HG02588 (cell line): ENCODE data around the gene PRDM12.

ENCODE experiments used
- ATAC-seq: cut with Tn5 transposase; IDR thresholded peaks from one replicate; pipeline ENCODE4 v1.9.1; 2021; ENCODE audit warnings: mild to moderate bottlenecking, moderate library complexity; ENCODE audit not compliant: unreplicated experiment

The PRDM12 gene

DNA sequence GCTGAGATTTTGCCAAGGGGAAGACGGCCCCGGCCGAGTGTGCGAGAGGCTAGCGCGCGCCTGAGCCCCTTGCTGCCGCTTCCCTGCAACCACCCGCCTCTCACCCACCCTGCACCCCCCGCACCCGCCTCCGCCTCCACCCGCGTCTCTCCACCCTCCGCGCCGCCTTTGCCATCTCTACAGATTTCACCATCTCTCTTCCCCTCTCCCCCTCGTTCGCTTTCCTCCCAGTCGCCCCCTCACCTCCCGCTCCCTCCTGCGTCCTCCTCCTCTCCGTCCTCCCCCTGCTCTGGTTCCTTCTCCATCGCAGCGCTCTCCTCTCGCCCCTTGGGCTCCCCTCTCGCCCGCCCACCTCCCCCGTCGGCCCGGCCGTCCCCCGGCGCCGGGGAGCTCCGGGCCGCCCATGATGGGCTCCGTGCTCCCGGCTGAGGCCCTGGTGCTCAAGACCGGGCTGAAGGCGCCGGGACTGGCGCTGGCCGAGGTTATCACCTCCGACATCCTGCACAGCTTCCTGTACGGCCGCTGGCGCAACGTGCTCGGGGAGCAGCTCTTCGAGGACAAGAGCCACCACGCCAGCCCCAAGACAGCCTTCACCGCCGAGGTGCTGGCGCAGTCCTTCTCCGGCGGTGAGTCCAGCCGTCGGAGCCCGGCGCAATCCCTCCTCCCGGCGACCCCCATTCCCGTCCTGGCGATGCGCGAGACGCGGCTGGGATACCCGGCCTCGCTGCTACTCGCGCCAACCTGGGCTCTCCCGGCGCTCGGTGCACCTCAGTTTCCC, at the start of gene PRDM12:
TSS of gene PRDM12 (plus strand) at position 344 of the 778 bp plus-strand sequence. CDS start at position 404, 60 bp downstream.
- no peak for ATAC-seq

- ATAC-seq = no peak
Measured at GRCh38 chr9:130616451-130616850, 47.9 kb upstream of the PRDM12 start.

- no peak for ATAC-seq
Measured at GRCh38 chr9:130623466-130623865, 40.9 kb upstream of the PRDM12 start.

DNA sequence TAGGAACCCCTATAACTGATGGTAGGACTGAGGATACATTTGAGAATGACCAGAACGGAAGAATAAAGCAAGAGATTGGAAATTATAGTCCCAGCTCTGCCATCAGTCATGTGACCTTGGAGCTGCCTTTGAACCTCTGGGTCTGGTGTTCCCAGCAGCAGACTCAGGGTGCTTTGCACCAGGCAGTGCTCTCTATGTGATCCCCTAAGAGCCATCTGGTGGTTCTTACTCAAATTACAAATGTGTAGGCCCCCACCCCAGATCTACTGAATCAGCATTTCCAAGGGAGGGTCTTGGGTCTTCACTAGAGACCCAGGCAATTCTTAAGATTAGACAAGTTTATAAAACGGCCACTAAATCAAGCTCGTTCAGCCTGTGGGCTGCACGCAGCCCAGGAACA, 40.2 kb upstream of the PRDM12 start:
- ATAC-seq = no peak

- no peak for ATAC-seq
Measured at GRCh38 chr9:130626249-130626996, 38.0 kb upstream of the PRDM12 start.

- no peak for ATAC-seq
Measured at GRCh38 chr9:130627051-130627450, 37.3 kb upstream of the PRDM12 start.

GRCh38 chr9:130627896-130628792, 36.2 kb upstream of the PRDM12 start:
- ATAC-seq = no peak

GRCh38 chr9:130629443-130630070, 34.8 kb upstream of the PRDM12 start:
- ATAC-seq = no peak

DNA sequence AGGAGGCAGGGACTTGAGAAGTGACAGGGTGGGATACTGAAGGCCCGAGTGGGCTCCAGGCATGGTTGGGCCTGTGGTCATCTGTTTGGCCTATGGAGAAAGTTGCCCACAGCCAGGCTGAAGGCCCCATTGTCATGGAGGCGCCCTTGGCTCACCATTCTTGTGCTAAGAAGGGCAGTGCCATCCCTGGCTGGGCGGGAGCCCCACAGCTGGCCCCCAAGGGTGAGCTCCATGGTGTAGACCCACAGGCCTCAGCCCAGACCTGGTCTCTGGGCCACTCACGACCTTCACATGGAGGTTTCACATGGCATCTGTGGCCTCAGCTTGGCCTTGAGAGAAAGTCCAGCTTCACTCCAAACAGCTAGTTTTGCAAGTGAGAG, 34.3 kb upstream of the PRDM12 start:
- ATAC-seq = no peak

DNA sequence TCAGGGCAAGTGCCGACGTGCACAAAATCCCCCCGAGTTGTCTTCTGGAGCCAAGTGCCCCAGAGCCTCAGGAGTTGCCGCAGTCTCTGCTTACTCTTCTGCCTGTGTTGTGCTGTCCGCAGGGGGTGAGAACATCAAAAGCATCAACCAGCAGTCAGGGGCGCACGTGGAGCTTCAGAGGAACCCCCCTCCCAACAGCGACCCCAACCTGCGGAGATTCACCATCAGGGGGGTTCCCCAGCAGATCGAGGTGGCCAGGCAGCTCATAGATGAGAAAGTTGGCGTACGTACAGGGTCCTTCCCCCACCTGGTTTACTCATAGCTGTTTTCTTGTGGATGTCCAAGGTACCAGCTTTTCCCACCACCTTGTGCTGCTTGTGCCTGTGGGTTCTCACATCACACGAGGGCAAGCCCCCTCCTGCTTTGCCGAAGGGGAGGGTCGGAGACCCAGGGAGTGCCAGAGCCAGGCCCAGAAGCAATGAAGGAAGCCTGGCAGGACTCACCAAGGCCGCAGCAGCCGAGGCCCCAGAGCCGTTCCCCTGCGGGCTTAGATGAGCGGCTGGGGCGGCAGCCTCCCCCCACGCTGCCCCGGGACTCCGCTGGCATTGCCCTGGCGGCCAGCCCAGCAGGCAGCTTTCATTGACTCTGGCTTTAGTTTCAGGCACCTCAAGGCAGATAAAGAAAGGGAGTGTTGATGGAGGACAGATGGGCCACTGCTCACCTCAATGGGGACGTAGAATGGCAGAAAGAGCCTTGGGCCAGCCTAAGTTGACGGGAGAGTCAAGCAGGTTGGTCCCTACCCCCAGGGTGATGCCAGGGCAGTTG, 33.7 kb upstream of the PRDM12 start:
- ATAC-seq = no peak

DNA sequence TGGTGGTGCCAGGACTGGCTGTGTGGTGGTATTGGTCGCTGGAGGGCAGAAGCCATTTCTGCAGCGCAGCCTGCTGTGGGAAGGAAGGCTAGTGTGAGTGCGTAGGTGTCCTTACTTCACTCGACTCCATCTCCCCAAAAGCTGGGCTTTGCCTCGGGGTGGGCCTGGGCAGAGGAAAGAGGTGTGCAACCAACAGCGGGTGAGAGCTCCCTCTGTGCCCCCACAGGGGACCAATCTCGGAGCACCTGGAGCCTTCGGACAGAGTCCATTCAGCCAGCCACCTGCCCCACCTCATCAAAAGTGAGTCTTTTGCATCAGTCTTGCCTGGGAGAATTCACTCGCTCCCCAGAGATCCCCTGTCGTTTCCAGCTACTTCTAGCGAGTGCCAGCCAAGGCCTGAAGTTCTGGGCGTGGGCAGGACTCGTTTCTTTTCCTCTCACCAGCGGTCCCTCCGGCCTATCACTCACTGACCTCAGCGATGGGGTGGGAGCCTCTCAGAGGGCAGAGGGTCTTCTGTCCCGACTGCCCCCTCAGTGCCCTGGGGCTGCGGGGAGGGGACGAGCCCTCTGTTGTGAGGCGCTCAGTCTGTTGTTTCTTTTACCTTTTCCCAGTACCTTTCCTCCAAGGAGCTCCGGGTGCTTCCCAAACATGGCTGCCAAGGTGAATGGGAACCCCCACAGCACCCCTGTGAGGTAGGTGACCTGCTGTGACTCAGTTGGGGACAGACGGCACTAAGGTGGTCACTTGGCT, 32.9 kb upstream of the PRDM12 start:
- ATAC-seq = no peak

DNA sequence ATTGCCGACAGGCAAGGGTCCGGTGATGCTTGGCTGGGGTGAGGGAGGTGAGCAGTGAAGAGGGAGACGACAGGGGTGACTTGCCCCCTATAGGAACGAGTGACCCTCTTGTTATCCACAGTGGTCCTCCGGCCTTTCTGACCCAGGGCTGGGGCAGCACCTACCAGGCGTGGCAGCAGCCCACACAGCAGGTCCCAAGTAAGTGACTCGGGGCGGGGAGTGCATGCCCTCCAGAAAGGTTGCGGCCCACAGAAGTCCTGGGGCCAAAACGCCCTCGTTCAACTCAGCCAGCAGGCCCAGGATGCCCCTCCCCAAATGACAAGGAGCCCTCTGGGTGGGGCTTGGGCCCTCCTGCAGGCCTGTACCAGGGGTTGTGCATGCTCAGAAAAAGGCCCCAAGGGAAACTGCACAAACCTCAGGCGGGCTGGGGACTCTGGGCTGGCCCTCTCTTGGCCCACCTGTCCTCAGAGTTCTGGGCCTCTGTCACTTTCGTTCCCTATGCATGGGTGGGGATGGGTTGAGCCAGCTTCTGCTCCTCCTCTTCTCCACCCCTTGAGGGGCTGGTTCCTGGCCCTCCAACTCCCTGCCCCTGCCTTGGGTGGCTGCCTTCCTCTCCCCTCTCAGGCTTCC, 32.2 kb upstream of the PRDM12 start:
- no peak for ATAC-seq

DNA sequence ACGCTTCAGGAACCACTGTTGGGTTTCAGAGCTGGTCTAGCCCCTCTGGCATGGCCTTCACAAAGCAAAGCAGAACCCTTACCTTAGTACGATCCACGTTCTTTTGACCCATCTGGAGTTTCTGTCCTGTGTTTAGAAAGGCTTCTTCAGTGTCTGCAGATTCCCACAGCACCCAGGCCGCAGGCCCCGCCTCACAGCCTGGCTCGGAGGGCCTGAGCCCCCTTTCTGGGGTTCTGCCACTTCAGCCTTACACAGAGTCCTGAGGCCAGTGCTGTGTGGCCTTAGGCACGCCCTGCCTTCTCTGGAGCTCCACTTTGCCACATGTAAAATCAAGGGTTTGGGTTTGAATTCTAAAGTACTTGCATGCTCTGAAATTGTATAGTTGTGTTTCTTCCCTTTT, 31.6 kb upstream of the PRDM12 start:
- no peak for ATAC-seq

DNA sequence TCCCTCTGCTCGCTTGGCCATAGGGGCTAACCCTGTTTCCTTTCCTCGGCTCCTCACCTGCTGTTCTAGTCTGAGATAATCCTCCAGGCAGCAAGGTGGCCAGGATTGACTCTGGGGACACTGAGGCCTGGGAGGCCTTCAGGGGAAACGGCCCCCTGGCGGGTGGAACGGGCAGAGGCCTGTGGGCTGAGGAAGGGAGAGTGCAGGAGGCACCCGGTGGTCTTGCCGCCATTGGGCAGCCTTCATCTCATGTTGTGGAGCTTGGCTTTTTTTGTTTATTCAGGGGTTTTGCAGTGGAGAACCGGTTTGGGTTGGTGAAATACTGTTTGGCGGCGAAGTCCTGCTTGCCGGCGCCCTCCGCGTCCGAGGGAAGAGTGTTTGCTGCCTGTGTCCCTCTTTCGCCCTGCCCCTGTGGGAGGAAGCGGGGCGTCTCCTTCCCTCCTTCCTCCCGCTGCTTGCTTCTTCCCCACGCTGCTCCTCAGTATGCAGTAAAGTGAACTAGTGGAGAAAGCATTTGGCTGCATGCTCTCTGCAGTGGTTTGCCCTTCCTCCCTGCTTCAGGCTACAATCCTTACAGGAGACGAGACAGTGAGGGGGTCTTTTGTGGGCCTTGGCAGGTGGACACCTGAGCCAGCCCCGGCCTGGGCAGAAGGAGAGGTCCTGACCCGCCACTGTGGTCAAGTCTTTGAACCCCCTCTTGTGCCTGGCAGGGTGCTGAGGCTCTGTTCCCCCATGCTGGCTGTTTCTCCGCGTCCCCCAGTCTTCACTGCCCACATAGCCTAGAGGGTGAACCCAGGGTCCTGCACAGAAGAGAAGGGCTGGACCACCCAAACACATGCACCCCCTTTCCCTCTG, 30.8 kb upstream of the PRDM12 start:
- ATAC-seq = no peak

DNA sequence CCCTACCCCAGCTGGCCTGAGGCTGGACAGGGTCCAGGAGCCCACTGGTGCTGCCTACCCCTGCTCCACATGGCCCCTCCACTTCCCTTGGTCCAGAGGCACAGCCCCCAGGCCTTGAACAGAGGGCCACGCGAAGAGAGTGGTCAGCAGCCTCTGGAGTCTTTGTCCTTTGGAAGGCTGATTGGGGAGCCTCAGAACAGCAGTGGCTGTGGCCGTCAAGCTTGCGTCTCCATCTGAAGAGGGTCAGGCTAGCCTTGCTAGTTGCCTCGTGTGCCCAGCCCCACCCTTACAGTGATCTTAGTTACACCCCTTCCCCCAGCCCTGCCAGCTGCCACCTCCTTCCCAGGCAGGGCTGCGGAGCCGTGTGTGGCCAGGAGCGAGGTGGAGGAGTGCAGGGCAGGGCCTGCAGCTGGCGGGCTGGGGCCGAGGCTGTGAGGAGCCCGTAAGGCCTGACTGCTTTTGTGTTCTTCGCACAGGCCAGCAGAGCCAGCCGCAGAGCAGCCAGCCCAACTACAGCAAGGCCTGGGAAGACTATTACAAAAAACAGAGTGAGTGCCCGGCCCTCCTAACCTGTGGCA, 30.1 kb upstream of the PRDM12 start:
- no peak for ATAC-seq

- ATAC-seq = no peak
Measured at GRCh38 chr9:130634801-130635200, 29.6 kb upstream of the PRDM12 start.

- ATAC-seq = no peak
Measured at GRCh38 chr9:130635306-130635705, 29.1 kb upstream of the PRDM12 start.
